Ovary (tissue), 3 donors: ENCODE data around the gene ZSCAN20.

Experiments used
- POLR2A ChIP-seq: fragments of 450-650 bp; IDR thresholded peaks from one replicate; pipeline ENCODE4 v1.6.1; 2017; ENCODE audit warnings: antibody characterized with exemption, mild to moderate bottlenecking, moderate library complexity
- TF ChIP-seq, protein P1 (sequence below), 3 donors: fragments of 450-650 bp in 2 of 3; fragments of 200-600 bp in 1 of 3; IDR thresholded peaks; one replicate each; pipeline versions ENCODE4 v1.5.1 to v1.8.0; 2016 to 2022; ENCODE audit warnings: antibody characterized with exemption in 3 of 3, mild to moderate bottlenecking in 1 of 3
- donor health status: DM: no; HTN: no; CAD: no.

DNA sequence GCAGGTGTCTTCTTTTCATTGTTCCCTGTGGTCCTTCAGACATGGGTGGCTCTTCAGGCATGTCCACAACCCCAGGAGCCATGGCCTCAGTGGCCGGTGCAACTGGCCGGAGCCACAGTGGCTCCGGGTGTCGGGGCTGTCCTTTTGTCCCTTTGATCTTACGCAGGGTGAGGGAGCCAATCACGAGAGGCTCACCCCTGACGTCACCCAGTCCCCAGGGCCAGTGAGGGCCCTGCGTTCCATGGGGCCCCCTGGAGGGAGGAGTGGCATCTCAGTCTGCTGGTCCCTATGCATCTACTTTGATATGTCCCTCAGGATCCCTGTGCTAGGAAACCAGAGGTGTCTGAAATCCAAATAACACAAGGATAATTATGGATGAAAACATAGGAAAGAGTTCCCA lies 29.3 kb downstream of the ZSCAN20 start:
- TF ChIP-seq, protein P1, sequence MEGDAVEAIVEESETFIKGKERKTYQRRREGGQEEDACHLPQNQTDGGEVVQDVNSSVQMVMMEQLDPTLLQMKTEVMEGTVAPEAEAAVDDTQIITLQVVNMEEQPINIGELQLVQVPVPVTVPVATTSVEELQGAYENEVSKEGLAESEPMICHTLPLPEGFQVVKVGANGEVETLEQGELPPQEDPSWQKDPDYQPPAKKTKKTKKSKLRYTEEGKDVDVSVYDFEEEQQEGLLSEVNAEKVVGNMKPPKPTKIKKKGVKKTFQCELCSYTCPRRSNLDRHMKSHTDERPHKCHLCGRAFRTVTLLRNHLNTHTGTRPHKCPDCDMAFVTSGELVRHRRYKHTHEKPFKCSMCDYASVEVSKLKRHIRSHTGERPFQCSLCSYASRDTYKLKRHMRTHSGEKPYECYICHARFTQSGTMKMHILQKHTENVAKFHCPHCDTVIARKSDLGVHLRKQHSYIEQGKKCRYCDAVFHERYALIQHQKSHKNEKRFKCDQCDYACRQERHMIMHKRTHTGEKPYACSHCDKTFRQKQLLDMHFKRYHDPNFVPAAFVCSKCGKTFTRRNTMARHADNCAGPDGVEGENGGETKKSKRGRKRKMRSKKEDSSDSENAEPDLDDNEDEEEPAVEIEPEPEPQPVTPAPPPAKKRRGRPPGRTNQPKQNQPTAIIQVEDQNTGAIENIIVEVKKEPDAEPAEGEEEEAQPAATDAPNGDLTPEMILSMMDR (IDR thresholded peaks at IDR 0.05): no peak
- no peak for TF ChIP-seq POLR2A
